HFF-Myc (cell line): ENCODE data around the gene NCAPH2.

Source experiments
- DNase-seq: peaks from one replicate; pipeline ENCODE4 v3.0.0-alpha.2; 2011; ENCODE audit warnings: low read depth; ENCODE audit errors: extremely low read depth
- H3K4me3 ChIP-seq: replicated peaks from 2 replicates; pipeline ENCODE4 v1.5.1; 2011; ENCODE audit warnings: low read depth, mild to moderate bottlenecking, control low read depth, low read length
- TF ChIP-seq, protein P1 (sequence below): IDR thresholded peaks from 2 replicates; pipeline ENCODE4 v1.5.1; 2012; ENCODE audit warnings: mild to moderate bottlenecking, low read depth, low read length, control low read depth; ENCODE audit errors: missing control alignments

The NCAPH2 gene

DNA sequence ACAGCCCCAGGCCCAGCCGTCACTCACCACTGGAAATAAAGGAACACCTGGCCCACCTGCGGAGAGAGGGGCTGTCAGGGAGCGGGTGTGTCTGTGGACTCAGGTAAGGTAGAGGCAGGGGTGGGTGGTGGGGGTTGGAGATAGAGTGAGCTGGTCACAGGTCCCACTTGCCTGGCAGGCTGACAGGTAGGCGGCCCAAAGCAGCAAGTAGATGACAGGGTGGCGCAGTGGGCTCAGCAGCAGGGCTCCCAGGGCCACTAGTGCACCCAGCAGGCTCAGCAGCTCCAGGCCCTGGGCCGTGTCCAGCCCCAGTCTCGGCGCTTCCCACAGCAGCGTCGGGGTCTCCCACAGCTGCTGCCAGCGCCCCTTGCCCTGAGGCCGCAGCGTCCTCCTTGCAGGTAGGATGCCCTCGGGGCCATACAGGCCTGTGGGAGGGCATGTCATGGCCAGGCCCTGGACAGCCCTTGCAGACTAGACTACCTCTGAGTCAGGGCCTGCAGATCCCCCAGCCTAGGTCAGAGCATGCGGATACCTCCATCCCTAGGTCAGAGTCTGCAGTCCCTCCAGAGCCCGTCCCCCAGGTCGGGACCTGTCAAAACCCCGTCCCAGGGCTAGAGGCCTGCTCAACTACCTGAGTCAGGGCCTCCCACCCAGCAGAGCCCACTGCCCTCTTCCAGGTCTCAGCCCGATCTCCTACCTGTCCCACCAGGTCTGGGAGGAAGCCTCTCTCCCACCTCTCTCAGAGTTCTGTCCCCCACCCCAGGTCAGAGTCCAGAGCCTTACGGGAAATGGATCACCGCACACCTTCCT is 1.2 kb upstream of the NCAPH2 start:
- DNase-seq, result no peak
- TF ChIP-seq, protein P1, sequence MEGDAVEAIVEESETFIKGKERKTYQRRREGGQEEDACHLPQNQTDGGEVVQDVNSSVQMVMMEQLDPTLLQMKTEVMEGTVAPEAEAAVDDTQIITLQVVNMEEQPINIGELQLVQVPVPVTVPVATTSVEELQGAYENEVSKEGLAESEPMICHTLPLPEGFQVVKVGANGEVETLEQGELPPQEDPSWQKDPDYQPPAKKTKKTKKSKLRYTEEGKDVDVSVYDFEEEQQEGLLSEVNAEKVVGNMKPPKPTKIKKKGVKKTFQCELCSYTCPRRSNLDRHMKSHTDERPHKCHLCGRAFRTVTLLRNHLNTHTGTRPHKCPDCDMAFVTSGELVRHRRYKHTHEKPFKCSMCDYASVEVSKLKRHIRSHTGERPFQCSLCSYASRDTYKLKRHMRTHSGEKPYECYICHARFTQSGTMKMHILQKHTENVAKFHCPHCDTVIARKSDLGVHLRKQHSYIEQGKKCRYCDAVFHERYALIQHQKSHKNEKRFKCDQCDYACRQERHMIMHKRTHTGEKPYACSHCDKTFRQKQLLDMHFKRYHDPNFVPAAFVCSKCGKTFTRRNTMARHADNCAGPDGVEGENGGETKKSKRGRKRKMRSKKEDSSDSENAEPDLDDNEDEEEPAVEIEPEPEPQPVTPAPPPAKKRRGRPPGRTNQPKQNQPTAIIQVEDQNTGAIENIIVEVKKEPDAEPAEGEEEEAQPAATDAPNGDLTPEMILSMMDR, result no peak
- H3K4me3 ChIP-seq, result peak overlapping the region; percentile 87

DNA sequence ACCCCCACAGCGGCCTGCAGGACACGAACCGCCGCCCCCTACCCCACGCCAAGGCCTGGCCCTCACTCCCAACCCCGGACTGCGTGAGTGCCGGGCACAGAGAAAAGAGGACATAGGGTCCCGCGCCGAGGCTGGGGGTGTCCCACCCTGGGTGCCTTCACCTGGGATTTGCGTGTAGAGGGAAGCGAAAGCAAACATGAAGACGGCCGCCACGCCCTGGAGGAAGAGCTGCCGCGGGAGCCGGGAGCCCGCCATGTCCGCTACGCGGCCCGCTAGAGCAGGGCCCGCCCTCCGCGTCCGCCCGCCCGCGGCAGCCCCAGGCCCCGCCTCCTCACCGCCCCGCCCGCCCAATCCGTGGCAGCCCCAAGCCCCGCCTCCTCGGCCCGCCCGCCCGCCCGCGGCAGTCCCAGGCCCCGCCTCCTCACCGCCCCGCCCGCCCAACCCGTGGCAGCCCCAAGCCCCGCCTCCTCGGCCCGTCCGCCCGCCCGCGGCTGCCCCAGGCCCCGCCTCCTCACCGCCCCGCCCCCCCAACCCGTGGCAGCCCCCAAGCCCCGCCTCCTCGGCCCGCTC is 518 bp upstream of the NCAPH2 start, which contains the start of gene LMF2:
LMF2 (minus strand) TSS at position 282 of the 570 bp plus-strand sequence; CDS start at position 255, 27 bp downstream.
- TF ChIP-seq, protein P1, result no peak
- H3K4me3 ChIP-seq, result peak within 1 kb of the TSS; percentile 87
- no peak for DNase-seq

DNA sequence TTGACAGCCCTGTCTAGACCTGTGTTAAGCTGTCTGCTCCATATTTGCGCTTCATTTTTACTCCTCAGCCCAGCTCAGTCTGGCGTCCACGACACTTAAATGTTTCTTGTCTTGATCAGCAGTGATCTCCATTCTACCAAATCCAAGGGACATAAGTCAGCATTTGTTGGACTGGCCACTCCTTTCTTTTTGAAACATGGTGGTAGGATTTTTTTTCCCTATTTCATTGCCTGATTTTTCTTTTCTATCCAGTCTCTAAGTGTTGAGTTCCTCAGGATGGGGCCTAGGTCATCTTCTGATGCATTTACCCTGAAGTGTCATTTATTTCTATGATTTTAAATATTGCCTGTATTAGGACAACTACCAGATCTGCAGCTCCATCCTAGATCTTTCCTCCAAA is 873 bp downstream of the NCAPH2 start:
- no peak for DNase-seq
- TF ChIP-seq, protein P1, result no peak
- H3K4me3 ChIP-seq, result peak overlapping the region; percentile 64

DNA sequence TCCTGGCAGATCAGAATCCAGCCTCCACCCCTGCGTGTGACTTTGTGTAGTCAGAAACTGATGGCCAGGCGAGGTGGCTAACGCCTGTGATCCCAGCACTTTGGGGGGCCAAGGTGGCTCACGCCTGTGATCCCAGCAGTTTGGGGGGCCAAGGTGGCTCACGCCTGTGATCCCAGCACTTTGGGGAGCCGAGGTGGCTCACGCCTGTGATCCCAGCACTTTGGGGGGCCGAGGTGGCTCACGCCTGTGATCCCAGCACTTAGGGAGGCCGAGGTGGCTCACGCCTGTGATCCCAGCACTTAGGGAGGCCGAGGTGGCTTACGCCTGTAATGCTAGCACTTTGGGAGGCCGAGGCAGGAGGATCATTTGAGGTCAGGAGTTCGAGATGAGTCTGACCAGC is 5.2 kb downstream of the NCAPH2 start:
- DNase-seq, result no peak
- TF ChIP-seq, protein P1, result no peak
- H3K4me3 ChIP-seq, result no peak overlapping the region

DNA sequence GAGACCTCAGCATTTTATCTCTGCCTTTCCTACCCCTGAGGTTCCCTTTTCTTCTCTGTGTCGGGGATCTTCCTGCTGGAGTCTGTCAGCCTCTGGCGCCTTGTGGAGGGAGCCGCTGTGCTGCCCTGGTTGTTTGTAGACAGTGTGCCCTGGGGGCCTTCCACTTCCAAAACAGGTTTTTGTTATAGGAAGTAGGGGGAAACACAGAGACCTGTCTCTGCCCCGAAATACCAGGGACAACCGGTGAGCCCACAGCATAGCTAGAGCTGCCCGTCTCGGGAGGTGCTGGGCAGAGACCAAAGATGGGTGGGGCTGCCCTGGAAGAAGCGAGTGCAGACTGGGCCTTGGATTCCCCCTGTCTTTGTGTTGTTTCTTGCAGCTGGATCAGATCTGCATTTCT is 8.0 kb downstream of the NCAPH2 start:
- TF ChIP-seq, protein P1, result no peak
- DNase-seq, result no peak
- no peak overlapping the region for H3K4me3 ChIP-seq

DNA sequence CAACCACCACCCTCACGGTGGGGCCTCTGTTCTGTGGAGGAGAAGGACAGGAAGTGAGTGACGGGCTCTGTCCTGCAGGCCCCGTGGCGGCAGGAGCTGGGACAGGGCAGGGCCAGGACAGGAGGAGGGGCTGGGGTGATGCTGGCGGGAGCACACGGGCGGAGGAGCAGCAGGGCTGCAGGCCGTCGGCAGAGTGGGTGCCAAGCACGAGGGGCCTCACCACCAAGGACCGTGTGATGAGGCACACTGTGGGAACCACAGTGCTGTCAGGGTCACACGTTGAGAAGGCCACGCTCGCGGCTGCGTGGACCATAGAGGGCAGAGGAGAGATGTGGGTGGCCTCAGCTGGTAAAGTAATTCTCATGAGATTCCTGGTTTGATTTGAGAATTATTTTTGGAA is 8.9 kb downstream of the NCAPH2 start:
- DNase-seq, result no peak
- TF ChIP-seq, protein P1, result no peak
- H3K4me3 ChIP-seq, result no peak overlapping the region
